GM12875 (cell line): Measurements from ENCODE around the gene DOCK10.
"Not testable (repeated sequence)": the region's sequence is repeated elsewhere in the genome, so short reads cannot be mapped to it uniquely, and the experiment has no call there.

Source experiments
- H3K4me3 ChIP-seq: one replicate; pipeline ENCODE4 v1.5.1; 2011; ENCODE audit warnings: low read depth, low read length, control low read depth
- TF ChIP-seq, protein P1 (sequence below): IDR thresholded peaks from 2 replicates; pipeline ENCODE4 v1.5.1; 2011; ENCODE audit warnings: low read depth, mild to moderate bottlenecking, control low read depth, inconsistent platforms, low read length, moderate library complexity, borderline replicate concordance; ENCODE audit not compliant: insufficient read depth

The DOCK10 gene

DNA sequence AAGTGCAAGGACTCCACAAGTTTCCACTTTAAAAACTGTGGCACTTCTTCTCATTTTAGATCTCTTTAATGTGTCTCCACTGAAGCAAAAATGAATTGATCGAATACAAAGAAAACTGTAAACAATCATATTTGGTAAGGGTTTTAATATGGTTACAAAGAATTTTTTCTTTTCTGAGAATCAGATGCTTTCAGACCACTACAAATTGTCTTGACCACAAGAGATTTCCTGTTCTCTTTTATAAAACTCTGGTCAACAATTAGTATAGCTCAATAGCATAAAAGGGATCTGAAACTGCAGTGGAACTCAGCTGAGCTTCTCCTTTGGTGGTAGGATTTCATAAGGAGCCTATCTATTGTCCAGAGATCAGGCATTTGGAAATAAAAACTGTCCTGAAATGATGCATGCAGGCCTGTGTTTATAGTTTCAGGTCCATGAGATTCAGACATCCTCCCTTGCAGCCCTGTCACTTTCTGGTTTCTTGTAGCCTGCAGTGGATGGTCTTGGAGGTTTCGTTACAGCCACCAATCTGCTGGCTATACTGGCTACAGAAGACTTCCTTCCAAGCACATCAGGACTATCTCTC, 120.0 kb downstream of the DOCK10 start:
- TF ChIP-seq, protein P1, sequence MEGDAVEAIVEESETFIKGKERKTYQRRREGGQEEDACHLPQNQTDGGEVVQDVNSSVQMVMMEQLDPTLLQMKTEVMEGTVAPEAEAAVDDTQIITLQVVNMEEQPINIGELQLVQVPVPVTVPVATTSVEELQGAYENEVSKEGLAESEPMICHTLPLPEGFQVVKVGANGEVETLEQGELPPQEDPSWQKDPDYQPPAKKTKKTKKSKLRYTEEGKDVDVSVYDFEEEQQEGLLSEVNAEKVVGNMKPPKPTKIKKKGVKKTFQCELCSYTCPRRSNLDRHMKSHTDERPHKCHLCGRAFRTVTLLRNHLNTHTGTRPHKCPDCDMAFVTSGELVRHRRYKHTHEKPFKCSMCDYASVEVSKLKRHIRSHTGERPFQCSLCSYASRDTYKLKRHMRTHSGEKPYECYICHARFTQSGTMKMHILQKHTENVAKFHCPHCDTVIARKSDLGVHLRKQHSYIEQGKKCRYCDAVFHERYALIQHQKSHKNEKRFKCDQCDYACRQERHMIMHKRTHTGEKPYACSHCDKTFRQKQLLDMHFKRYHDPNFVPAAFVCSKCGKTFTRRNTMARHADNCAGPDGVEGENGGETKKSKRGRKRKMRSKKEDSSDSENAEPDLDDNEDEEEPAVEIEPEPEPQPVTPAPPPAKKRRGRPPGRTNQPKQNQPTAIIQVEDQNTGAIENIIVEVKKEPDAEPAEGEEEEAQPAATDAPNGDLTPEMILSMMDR: no peak
- no peak overlapping the region for H3K4me3 ChIP-seq

DNA sequence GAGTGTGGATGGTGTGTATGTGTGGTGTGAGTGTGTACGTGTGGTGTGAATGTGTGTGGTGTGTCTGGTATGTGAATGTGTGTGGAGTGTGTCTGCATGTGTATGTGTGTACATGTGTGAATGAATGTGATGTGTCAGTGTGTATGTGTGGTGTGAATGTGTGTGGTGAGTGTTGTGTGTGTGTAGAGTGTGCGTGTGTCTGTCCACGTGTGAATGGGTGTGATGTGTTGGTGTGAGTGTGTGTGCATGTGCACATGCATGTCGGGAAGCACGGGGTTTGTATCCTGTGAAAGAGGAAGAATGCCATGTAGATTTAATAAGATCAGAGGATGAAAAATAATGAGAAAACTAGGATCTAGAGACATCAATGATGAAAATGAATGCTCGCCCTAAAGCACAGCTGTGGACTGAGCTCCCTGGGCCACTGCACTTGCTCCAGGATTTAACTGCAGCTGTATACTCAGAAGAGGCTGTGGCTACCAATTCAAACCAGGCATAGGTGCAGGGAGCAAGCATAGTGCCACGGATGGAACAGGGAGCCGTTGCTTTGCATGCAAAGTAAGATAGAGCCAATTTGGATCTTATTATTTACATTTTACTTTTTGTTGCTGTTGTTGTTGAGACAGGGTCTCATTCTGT, 122.7 kb downstream of the DOCK10 start:
- TF ChIP-seq, protein P1: no peak
- H3K4me3 ChIP-seq: no peak overlapping the region

DNA sequence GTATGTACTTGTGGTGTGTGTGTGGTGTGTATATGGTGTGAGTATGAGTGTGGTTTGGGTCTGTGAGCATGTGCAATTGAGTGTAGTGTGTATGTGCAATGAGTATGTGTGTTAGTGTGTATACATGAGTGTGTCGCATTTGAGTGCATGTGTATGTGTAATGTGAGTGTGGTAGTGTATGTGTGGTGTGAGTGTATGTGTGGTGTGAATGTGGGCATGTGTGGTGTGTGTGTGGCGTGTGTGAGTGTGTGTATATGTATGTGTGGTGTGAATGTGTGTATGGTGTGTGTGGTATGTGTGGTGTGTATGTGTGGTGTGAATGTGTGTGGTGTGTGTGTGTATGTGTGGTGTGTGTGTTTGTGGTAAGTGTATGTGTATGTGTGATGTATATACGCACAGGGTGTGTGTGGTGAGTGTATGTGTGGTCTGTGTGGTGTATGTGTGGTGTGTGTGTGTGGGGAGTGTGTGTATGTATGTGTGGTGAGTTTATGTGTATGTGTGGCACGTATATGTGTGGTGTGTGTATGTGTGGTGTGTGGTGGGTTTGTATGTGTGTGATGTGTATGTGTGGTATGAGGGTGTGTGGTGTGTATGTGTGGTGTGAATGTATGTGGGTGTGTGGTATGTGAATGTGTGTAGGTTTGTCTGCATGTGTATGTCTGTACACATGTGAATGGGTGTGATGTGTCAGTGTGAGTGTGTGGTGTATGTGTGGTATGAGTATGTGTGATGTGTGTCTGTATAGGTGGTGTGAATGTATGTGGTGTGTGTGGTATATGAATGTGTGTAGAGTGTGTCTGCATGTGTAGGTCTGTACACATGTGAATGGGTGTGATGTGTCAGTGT, 123.4 kb downstream of the DOCK10 start:
- no peak overlapping the region for H3K4me3 ChIP-seq
- TF ChIP-seq, protein P1: no peak

DNA sequence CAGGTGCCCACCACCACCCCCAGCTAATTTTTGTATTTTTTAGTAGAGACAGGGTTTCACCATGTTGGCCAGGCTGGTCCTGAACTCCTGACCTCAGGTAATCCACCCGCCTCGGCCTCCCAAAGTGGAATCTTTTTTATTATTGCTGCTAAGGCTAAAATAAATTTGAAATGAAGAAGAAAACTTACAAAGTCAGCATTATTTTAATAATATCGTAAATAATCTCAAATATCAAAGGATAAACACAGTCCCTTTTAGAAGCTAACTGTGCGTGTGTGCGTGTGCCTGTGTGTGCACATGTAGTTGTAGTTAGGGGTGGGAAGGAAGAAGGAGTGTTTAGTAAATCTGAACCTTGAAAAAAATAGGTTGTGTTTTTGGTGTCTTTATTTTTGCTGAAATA, 125.0 kb downstream of the DOCK10 start:
- not testable (repeated sequence) for H3K4me3 ChIP-seq

DNA sequence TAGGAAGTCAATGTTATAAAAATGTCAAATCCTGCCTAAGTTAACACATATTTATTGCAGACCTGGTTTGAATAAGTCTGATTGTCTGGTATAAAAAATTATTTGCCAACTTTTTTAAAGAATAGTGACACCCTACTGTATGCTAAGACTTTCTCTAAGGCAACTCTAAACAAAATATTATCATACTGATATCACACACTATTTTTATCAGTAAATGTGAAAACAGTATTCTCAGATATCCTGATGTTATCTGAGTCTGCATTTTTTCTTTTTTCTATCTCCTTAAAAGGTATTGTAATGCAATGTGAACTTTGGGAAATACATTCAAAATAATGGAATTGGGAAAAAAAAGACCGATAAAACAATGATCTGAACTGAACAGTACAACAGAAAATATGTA, 127.1 kb downstream of the DOCK10 start:
- no peak overlapping the region for H3K4me3 ChIP-seq
- TF ChIP-seq, protein P1: no peak

DNA sequence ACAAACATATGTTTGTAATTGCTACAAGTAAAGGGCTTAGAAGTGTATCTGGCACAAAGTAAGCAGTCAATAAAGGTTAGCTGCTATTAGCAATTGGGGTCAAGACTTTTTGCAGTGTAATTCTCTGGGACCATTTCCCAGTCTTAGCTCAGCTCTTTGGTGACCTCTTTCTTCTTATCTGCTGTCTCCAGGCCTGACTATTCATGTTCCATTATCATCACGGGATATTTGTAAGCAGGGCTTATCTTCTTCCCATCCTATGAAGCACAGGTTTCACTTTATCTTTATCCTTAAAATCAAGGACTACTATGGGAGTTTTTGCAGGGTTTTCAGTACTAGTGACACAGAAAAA, 131.7 kb downstream of the DOCK10 start:
- TF ChIP-seq, protein P1: no peak
- H3K4me3 ChIP-seq: no peak overlapping the region

DNA sequence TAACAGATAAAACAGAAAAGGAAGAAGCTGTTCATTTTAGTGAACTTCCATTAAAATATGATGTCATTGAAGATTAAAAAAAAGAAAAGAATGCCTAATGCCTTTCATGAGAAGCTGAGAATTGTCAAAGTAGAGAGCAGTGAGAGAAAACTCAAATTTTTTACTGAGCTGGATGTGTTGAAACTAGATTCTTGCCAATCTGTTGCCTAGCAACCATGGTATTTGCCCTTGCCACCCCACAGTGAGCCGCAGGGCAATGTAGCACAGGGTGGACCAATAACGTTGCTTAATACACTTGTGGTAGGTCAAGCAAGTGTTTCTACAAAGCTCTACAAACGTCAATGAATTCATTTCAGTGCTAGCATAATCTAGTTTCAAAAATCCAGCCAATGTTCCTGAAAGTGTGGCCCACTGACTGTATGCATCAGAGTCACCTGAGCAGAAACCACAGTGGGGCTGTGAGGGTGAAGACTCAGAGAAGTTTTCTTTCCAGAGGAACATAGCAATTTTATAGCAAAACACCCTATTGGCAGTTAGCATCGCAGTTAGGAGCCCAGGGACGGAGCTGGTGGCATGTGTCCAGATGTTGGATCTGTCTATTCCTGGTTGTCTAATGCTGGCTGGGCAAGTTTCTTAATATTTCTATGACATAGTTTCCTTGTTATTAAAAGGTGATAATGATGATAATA, 132.2 kb downstream of the DOCK10 start:
- no peak overlapping the region for H3K4me3 ChIP-seq
- TF ChIP-seq, protein P1: no peak
